ENCODE results near the gene TECPR2.
"Not testable (repeated sequence)": the region's sequence is repeated elsewhere in the genome, so short reads cannot be mapped to it uniquely, and the experiment has no call there.

The TECPR2 gene

GRCh38 chr14:102511538-102511937 is 148.8 kb downstream of the TECPR2 start:
- no peak for DNase-seq

GRCh38 chr14:102512793-102513300 is 150.1 kb downstream of the TECPR2 start:
- no peak for DNase-seq

- DNase-seq: no peak
These were observed 151.4 kb downstream of the TECPR2 start for GRCh38 chr14:102513899-102514772.

- no peak for DNase-seq
These were observed 152.4 kb downstream of the TECPR2 start for GRCh38 chr14:102514987-102515733.

- peak; percentile 52 to 57 for DNase-seq
These were observed 154.0 kb downstream of the TECPR2 start for GRCh38 chr14:102516531-102517391.

GRCh38 chr14:102517392-102518062 is 154.8 kb downstream of the TECPR2 start:
- no peak for DNase-seq

GRCh38 chr14:102518063-102518648 is 155.4 kb downstream of the TECPR2 start:
- DNase-seq: no peak

- not testable (repeated sequence) for DNase-seq
These were observed 157.0 kb downstream of the TECPR2 start for GRCh38 chr14:102519709-102520108.

- no peak for DNase-seq
These were observed 160.4 kb downstream of the TECPR2 start for GRCh38 chr14:102523200-102523568.

GRCh38 chr14:102523569-102524450 is 161.1 kb downstream of the TECPR2 start:
- DNase-seq: no peak

- peak; percentile 93 to 95 for DNase-seq
These were observed 161.9 kb downstream of the TECPR2 start for GRCh38 chr14:102524451-102525218.

GRCh38 chr14:102525219-102525928 is 162.6 kb downstream of the TECPR2 start:
- peak; percentile 33 to 62 for DNase-seq

- DNase-seq: no peak
These were observed 163.3 kb downstream of the TECPR2 start for GRCh38 chr14:102525929-102526497.

GRCh38 chr14:102528431-102529170 is 165.9 kb downstream of the TECPR2 start:
- DNase-seq: no peak

- DNase-seq: no peak
These were observed 168.2 kb downstream of the TECPR2 start for GRCh38 chr14:102530828-102531478.

- no peak for DNase-seq
These were observed 169.5 kb downstream of the TECPR2 start for GRCh38 chr14:102532204-102532658.

- no peak for DNase-seq
These were observed 175.3 kb downstream of the TECPR2 start for GRCh38 chr14:102537981-102538601.

Data from CD4-positive, alpha-beta T cell treated with Interleukin-4 for 1 hour (primary cell).